Measurements from ENCODE around the gene TMEM37. TPM values are rescaled to one million over a fixed set of nuclear protein-coding genes. Genes with fewer than 3 reads are reported as not detected.

The TMEM37 gene
- total and polyA plus RNA-seq, 2 of the 13 experiments (the other 11 are each of a cell fraction or from before 2014, with no cell fraction given), result 37.7 to 115 TPM

- TF ChIP-seq SNRNP70 (IDR thresholded peaks at IDR 0.05; ENCODE audit: low read depth, low read length) (no peak), FOXJ3 (CRISPR knock-in tag; IDR thresholded peaks at IDR 0.05; ENCODE audit: borderline replicate concordance) (peak; percentile 83; the same call in 1 of the 2 replicates), PRPF4 (IDR thresholded peaks at IDR 0.05; ENCODE audit: low read depth, low read length, poor library complexity, severe bottlenecking) (no peak), HOXA5 (CRISPR knock-in tag; IDR thresholded peaks at IDR 0.05) (0 out of 2 replicates have a peak, but pooled peaks have one; percentile 36), HOXA7 (CRISPR knock-in tag; IDR thresholded peaks at IDR 0.05) (no peak), PHF20 (CRISPR knock-in tag; IDR thresholded peaks at IDR 0.05) (no peak), CTCF (CRISPR knock-in tag; IDR thresholded peaks at IDR 0.05) (0 out of 2 replicates have a peak, but pooled peaks have one; percentile 4), ZNF335 (CRISPR knock-in tag; IDR thresholded peaks at IDR 0.05) (0 out of 2 replicates have a peak, but pooled peaks have one; percentile 35), ZNF317 (CRISPR knock-in tag; IDR thresholded peaks at IDR 0.05) (peak; percentile 29; the same call in 1 of the 2 replicates), PCBP1 (IDR thresholded peaks at IDR 0.05; ENCODE audit: borderline replicate concordance, low read depth, low read length) (no peak), CHD4 (IDR thresholded peaks at IDR 0.05; ENCODE audit: borderline replicate concordance, low read length) (peak; percentile 56; the same call in 1 of the 2 replicates), ZNF232 (CRISPR knock-in tag; IDR thresholded peaks at IDR 0.05; ENCODE audit: borderline replicate concordance) (no peak), KMT2B (CRISPR knock-in tag; IDR thresholded peaks at IDR 0.05) (no peak), ETV5 (CRISPR knock-in tag; IDR thresholded peaks at IDR 0.05; ENCODE audit: borderline replicate concordance) (peak; percentile 84; the same call in 1 of the 2 replicates), RFXAP (CRISPR knock-in tag; IDR thresholded peaks at IDR 0.05; ENCODE audit: borderline replicate concordance) (no peak)
- TF ChIP-seq, protein P1, sequence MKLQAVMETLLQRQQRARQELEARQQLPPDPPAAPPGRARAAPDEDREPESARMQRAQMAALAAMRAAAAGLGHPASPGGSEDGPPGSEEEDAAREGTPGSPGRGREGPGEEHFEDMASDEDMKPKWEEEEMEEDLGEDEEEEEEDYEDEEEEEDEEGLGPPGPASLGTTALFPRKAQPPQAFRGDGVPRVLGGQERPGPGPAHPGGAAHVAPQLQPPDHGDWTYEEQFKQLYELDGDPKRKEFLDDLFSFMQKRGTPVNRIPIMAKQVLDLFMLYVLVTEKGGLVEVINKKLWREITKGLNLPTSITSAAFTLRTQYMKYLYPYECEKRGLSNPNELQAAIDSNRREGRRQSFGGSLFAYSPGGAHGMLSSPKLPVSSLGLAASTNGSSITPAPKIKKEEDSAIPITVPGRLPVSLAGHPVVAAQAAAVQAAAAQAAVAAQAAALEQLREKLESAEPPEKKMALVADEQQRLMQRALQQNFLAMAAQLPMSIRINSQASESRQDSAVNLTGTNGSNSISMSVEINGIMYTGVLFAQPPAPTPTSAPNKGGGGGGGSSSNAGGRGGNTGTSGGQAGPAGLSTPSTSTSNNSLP (IDR thresholded peaks at IDR 0.05; ENCODE audit: low read depth, low read length), result peak; percentile 29; the same call in 1 of the 2 replicates
- TF ChIP-seq, protein P2, sequence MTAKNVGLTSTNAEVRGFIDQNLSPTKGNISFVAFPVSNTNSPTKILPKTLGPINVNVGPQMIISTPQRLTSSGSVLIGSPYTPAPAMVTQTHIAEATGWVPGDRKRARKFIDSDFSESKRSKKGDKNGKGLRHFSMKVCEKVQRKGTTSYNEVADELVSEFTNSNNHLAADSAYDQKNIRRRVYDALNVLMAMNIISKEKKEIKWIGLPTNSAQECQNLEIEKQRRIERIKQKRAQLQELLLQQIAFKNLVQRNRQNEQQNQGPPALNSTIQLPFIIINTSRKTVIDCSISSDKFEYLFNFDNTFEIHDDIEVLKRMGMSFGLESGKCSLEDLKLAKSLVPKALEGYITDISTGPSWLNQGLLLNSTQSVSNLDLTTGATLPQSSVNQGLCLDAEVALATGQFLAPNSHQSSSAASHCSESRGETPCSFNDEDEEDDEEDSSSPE (CRISPR knock-in tag; IDR thresholded peaks at IDR 0.05), result no peak
- TF ChIP-seq, protein P3, sequence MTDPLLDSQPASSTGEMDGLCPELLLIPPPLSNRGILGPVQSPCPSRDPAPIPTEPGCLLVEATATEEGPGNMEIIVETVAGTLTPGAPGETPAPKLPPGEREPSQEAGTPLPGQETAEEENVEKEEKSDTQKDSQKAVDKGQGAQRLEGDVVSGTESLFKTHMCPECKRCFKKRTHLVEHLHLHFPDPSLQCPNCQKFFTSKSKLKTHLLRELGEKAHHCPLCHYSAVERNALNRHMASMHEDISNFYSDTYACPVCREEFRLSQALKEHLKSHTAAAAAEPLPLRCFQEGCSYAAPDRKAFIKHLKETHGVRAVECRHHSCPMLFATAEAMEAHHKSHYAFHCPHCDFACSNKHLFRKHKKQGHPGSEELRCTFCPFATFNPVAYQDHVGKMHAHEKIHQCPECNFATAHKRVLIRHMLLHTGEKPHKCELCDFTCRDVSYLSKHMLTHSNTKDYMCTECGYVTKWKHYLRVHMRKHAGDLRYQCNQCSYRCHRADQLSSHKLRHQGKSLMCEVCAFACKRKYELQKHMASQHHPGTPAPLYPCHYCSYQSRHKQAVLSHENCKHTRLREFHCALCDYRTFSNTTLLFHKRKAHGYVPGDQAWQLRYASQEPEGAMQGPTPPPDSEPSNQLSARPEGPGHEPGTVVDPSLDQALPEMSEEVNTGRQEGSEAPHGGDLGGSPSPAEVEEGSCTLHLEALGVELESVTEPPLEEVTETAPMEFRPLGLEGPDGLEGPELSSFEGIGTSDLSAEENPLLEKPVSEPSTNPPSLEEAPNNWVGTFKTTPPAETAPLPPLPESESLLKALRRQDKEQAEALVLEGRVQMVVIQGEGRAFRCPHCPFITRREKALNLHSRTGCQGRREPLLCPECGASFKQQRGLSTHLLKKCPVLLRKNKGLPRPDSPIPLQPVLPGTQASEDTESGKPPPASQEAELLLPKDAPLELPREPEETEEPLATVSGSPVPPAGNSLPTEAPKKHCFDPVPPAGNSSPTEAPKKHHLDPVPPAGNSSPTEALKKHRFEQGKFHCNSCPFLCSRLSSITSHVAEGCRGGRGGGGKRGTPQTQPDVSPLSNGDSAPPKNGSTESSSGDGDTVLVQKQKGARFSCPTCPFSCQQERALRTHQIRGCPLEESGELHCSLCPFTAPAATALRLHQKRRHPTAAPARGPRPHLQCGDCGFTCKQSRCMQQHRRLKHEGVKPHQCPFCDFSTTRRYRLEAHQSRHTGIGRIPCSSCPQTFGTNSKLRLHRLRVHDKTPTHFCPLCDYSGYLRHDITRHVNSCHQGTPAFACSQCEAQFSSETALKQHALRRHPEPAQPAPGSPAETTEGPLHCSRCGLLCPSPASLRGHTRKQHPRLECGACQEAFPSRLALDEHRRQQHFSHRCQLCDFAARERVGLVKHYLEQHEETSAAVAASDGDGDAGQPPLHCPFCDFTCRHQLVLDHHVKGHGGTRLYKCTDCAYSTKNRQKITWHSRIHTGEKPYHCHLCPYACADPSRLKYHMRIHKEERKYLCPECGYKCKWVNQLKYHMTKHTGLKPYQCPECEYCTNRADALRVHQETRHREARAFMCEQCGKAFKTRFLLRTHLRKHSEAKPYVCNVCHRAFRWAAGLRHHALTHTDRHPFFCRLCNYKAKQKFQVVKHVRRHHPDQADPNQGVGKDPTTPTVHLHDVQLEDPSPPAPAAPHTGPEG (CRISPR knock-in tag; IDR thresholded peaks at IDR 0.05), result 0 out of 2 replicates have a peak, but pooled peaks have one; percentile 46
Measured at GRCh38 chr2:119425620-119426395, 5.8 kb upstream of the TMEM37 start (continued).

All from HepG2 (cell line).